ENCODE results near the gene OGDH. TPM values are rescaled to one million over a fixed set of nuclear protein-coding genes. Genes with fewer than 3 reads are reported as not detected.
"Not testable (repeated sequence)": the region's sequence is repeated elsewhere in the genome, so short reads cannot be mapped to it uniquely, and the experiment has no call there.

The OGDH gene
- total RNA-seq, 4 donors from 2014 or later = 98.6 to 146 (median 127) TPM

GRCh38 chr7:44695756-44696155 is 89.3 kb downstream of the OGDH start:
- TF ChIP-seq POLR2AphosphoS5 (IDR thresholded peaks at IDR 0.05) (no peak), EP300 (IDR thresholded peaks at IDR 0.05) (no peak), POLR2A (IDR thresholded peaks at IDR 0.05) (no peak)
- TF ChIP-seq, protein P1, sequence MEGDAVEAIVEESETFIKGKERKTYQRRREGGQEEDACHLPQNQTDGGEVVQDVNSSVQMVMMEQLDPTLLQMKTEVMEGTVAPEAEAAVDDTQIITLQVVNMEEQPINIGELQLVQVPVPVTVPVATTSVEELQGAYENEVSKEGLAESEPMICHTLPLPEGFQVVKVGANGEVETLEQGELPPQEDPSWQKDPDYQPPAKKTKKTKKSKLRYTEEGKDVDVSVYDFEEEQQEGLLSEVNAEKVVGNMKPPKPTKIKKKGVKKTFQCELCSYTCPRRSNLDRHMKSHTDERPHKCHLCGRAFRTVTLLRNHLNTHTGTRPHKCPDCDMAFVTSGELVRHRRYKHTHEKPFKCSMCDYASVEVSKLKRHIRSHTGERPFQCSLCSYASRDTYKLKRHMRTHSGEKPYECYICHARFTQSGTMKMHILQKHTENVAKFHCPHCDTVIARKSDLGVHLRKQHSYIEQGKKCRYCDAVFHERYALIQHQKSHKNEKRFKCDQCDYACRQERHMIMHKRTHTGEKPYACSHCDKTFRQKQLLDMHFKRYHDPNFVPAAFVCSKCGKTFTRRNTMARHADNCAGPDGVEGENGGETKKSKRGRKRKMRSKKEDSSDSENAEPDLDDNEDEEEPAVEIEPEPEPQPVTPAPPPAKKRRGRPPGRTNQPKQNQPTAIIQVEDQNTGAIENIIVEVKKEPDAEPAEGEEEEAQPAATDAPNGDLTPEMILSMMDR (IDR thresholded peaks at IDR 0.05) = no peak
- peaks cover 71% of the 10 kb centered on the region for H3K36me3 ChIP-seq
- DNase-seq (ENCODE audit: low spot score in 2 of 2) = peak in 1 of 2 donors; percentile 26

GRCh38 chr7:44696728-44697127 is 90.3 kb downstream of the OGDH start:
- H3K36me3 ChIP-seq = peaks cover 80% of the 10 kb centered on the region
- H3K27me3 ChIP-seq = no peaks in the 10 kb centered on the region
- peak in 1 of 2 donors; percentile 15 for DNase-seq (ENCODE audit: low spot score in 2 of 2)
- no peak for TF ChIP-seq POLR2A (IDR thresholded peaks at IDR 0.05)
- TF ChIP-seq EP300 (IDR thresholded peaks at IDR 0.05) = no peak
- 78% methylated on average over 15 of the region's 15 CpGs for WGBS
- H3K9me3 ChIP-seq = no peaks in the 10 kb centered on the region
- no peak overlapping the region for H3K27ac ChIP-seq
- H3K4me1 ChIP-seq = peaks cover 2% of the 10 kb centered on the region
- H3K4me3 ChIP-seq = no peak overlapping the region

More at GRCh38 chr7:44695756-44696155, 89.3 kb downstream of the OGDH start:
- H3K27me3 ChIP-seq = no peaks in the 10 kb centered on the region
- no peak overlapping the region for H3K4me3 ChIP-seq
- no peaks in the 10 kb centered on the region for H3K9me3 ChIP-seq
- WGBS = 65% methylated on average over 5 of the region's 5 CpGs
- peaks cover 2% of the 10 kb centered on the region for H3K4me1 ChIP-seq
- H3K27ac ChIP-seq = no peak overlapping the region

GRCh38 chr7:44697136-44698045 is 91.0 kb downstream of the OGDH start:
- Histone ChIP-seq H3K36me3 (peaks cover 87% of the 10 kb centered on the region), H3K27ac (no peak overlapping the region), H3K9me3 (no peaks in the 10 kb centered on the region), H3K27me3 (no peaks in the 10 kb centered on the region), H3K4me3 (no peak overlapping the region), H3K4me1 (peaks cover 2% of the 10 kb centered on the region)
- no peak for DNase-seq (ENCODE audit: low spot score in 2 of 2)
- WGBS = 91% methylated on average over 17 of the region's 20 CpGs
- TF ChIP-seq EP300 (IDR thresholded peaks at IDR 0.05) (no peak), POLR2AphosphoS5 (IDR thresholded peaks at IDR 0.05) (no peak), POLR2A (IDR thresholded peaks at IDR 0.05) (no peak)
- TF ChIP-seq, protein P1 (IDR thresholded peaks at IDR 0.05) = no peak

DNA sequence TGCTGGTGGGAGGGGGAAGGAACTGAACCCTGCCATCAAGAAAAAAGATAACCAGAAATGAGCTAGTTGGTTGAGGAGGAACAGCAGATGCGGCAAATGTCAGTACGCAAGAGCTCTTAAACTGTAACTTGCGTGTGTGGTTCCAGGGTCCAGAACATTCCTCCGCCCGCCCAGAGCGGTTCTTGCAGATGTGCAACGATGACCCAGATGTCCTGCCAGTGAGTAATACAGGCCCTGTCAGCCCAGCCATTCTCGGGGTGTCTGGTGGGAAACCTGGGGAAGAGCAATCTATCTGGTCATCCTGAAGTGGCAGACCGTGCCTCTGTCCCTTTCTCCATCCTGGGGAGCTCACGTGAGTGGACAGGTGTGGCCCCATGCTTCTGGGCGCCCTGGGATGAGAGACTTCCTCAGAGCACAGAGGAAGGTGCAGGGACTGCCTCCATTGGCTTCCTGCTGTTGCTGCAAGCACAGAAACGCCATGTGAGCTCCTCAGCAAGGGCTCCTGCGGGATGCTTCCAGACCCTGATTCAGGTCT is 91.7 kb downstream of the OGDH start:
- 97% methylated on average over 11 of the region's 13 CpGs for WGBS
- Histone ChIP-seq H3K4me3 (no peak overlapping the region), H3K27me3 (no peaks in the 10 kb centered on the region), H3K27ac (no peak overlapping the region), H3K4me1 (peaks cover 2% of the 10 kb centered on the region), H3K9me3 (no peaks in the 10 kb centered on the region), H3K36me3 (peaks cover 92% of the 10 kb centered on the region)
- DNase-seq (ENCODE audit: low spot score in 2 of 2) = peak in 1 of 2 donors; percentile 38
- no peak for TF ChIP-seq EP300 (IDR thresholded peaks at IDR 0.05)
- no peak for TF ChIP-seq POLR2A (IDR thresholded peaks at IDR 0.05)
- TF ChIP-seq, protein P1 (IDR thresholded peaks at IDR 0.05) = no peak
- no peak for TF ChIP-seq POLR2AphosphoS5 (IDR thresholded peaks at IDR 0.05)

DNA sequence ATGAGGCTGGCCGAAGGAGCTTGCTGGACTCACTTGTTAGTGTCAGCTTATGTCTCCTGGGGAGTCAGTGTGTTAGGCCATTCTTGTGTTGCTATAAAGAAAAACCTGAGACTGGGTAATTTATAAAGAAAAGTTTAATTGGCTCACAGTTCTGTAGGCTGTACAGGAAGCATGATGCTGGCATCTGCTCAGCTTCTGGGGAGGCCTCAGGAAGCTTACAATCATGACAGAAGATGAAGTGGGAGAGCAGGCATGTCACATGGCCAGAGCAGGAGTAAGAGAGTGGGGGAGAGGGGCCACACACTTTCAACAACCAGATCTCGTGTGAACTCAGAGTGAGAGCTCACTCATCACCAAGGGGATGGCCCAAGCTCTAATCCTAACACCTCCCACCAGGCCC is 93.2 kb downstream of the OGDH start:
- DNase-seq (ENCODE audit: low spot score in 2 of 2); H3K4me1 ChIP-seq; H3K27ac ChIP-seq; H3K9me3 ChIP-seq; H3K4me3 ChIP-seq; H3K27me3 ChIP-seq: not testable (repeated sequence)
- H3K36me3 ChIP-seq = peaks cover 93% of the 10 kb centered on the region
- WGBS = 76% methylated on average over 2 of the region's 2 CpGs

GRCh38 chr7:44700322-44700721 is 93.9 kb downstream of the OGDH start:
- Histone ChIP-seq H3K27ac (no peak overlapping the region), H3K4me3 (no peak overlapping the region), H3K27me3 (no peaks in the 10 kb centered on the region), H3K4me1 (peaks cover 2% of the 10 kb centered on the region), H3K9me3 (no peaks in the 10 kb centered on the region), H3K36me3 (peaks cover 87% of the 10 kb centered on the region)
- TF ChIP-seq POLR2AphosphoS5 (IDR thresholded peaks at IDR 0.05) (no peak), POLR2A (IDR thresholded peaks at IDR 0.05) (no peak), EP300 (IDR thresholded peaks at IDR 0.05) (no peak)
- TF ChIP-seq, protein P1 (IDR thresholded peaks at IDR 0.05) = no peak
- WGBS = 97% methylated on average over 8 of the region's 8 CpGs
- DNase-seq (ENCODE audit: low spot score in 2 of 2) = no peak

DNA sequence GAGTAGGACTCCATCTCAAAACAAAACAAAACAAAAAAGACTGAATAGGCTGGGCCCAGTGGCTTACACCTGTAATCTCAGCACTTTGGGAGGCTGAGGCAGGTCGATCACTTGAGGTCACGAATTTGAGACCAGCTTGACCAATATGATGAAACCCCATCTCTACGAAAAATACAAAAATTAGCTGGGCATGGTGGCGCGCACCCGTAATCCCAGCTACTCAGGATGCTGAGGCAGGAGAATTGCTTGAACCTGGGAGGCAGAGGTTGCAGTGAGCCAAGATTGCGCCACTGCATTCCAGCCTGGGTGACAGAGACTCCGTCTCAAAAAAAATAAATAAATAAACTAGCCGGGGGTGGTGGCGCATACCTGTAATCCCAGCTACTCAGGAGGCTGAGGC is 97.0 kb downstream of the OGDH start:
- not testable (repeated sequence) for H3K4me3 ChIP-seq; H3K27me3 ChIP-seq; H3K4me1 ChIP-seq; DNase-seq (ENCODE audit: low spot score in 2 of 2); H3K9me3 ChIP-seq; H3K27ac ChIP-seq
- WGBS = 97% methylated on average over 10 of the region's 10 CpGs
- H3K36me3 ChIP-seq = peaks cover 80% of the 10 kb centered on the region

Data from suprapubic skin (tissue), 4 donors.